Glutamatergic neuron (in vitro differentiated cells): Measurements from ENCODE around the gene ZNF606. TPM values are rescaled to one million over a fixed set of nuclear protein-coding genes. Genes with fewer than 3 reads are reported as not detected.
"Not testable (repeated sequence)": the region's sequence is repeated elsewhere in the genome, so short reads cannot be mapped to it uniquely, and the experiment has no call there.

ENCODE experiments used
- DNase-seq: peaks from one replicate; pipeline ENCODE4 v3.0.0; 2022
- H3K27ac Mint-ChIP-seq: one replicate; pipeline ENCODE4 v1.8.0; 2020; ENCODE audit warnings: mild to moderate bottlenecking, mixed read lengths, inconsistent platforms; ENCODE audit not compliant: unreplicated experiment
- H3K27me3 Mint-ChIP-seq: one replicate; pipeline ENCODE4 v1.8.0; 2020; ENCODE audit warnings: mild to moderate bottlenecking, moderate library complexity, mixed read lengths, inconsistent platforms; ENCODE audit not compliant: unreplicated experiment
- H3K36me3 Mint-ChIP-seq: one replicate; pipeline ENCODE4 v1.8.0; 2020; ENCODE audit warnings: mild to moderate bottlenecking, mixed read lengths, inconsistent platforms; ENCODE audit not compliant: unreplicated experiment
- H3K4me1 Mint-ChIP-seq: one replicate; pipeline ENCODE4 v1.8.0; 2020; ENCODE audit warnings: mild to moderate bottlenecking, low read depth, mixed read lengths, inconsistent platforms; ENCODE audit not compliant: unreplicated experiment
- H3K4me3 Mint-ChIP-seq: one replicate; pipeline ENCODE4 v1.8.0; 2020; ENCODE audit warnings: mild to moderate bottlenecking, mixed read lengths, inconsistent platforms; ENCODE audit not compliant: unreplicated experiment
- H3K9me3 Mint-ChIP-seq: one replicate; pipeline ENCODE4 v1.8.0; 2020; ENCODE audit warnings: mild to moderate bottlenecking, moderate library complexity, mixed read lengths, inconsistent platforms; ENCODE audit not compliant: unreplicated experiment
- CTCF ChIP-seq: fragments of 200-600 bp; sonication (generic); IDR thresholded peaks from one replicate; pipeline ENCODE4 v1.5.0; 2021; ENCODE audit not compliant: partially characterized antibody, unreplicated experiment
- total RNA-seq: library from RNA; stranded (reverse); fragmentation: NEBNext Ultra II Directional; extraction: Animal tissue kit (Norgen Biotek cat#: 25700); gene quantifications from one replicate; pipeline ENCODE4 v1.2.1, GENCODE V29; 2021; ENCODE audit not compliant: unreplicated experiment

ZNF606 gene
- total RNA-seq, 1 donor from 2014 or later, result 58.2 TPM

- Mint-ChIP-seq H3K27ac (no peak overlapping the region), H3K27me3 (peaks cover 15% of the 10 kb centered on the region), H3K4me1 (no peaks in the 10 kb centered on the region), H3K9me3 (peaks cover 31% of the 10 kb centered on the region), H3K4me3 (peak overlapping the region; percentile 42), H3K36me3 (peaks cover 35% of the 10 kb centered on the region)
- no peak for DNase-seq
- TF ChIP-seq CTCF, result no peak
Measured at GRCh38 chr19:58010507-58010906, 7.9 kb upstream of the ZNF606 start.

- peaks cover 32% of the 10 kb centered on the region for H3K9me3 Mint-ChIP-seq
- peak overlapping the region; percentile 55 for H3K27ac Mint-ChIP-seq
- peak overlapping the region; percentile 79 for H3K4me3 Mint-ChIP-seq
- peaks cover 15% of the 10 kb centered on the region for H3K27me3 Mint-ChIP-seq
- peaks cover 42% of the 10 kb centered on the region for H3K36me3 Mint-ChIP-seq
- H3K4me1 Mint-ChIP-seq, result no peaks in the 10 kb centered on the region
- peak; percentile 88 for DNase-seq
- TF ChIP-seq CTCF, result no peak
Measured at GRCh38 chr19:58009666-58010301, 7.2 kb upstream of the ZNF606 start.

GRCh38 chr19:58009301-58009665, 6.7 kb upstream of the ZNF606 start:
- Mint-ChIP-seq H3K27ac (no peak overlapping the region), H3K36me3 (peaks cover 47% of the 10 kb centered on the region), H3K4me3 (peak overlapping the region; percentile 79), H3K4me1 (peaks cover 3% of the 10 kb centered on the region), H3K9me3 (peaks cover 37% of the 10 kb centered on the region), H3K27me3 (peaks cover 20% of the 10 kb centered on the region)
- DNase-seq, result no peak
- no peak for TF ChIP-seq CTCF

- DNase-seq, H3K27ac Mint-ChIP-seq, H3K4me1 Mint-ChIP-seq: not testable (repeated sequence)
- peak overlapping the region; percentile 79 for H3K4me3 Mint-ChIP-seq
- H3K36me3 Mint-ChIP-seq, result peaks cover 51% of the 10 kb centered on the region
- peaks cover 23% of the 10 kb centered on the region for H3K27me3 Mint-ChIP-seq
- peaks cover 41% of the 10 kb centered on the region for H3K9me3 Mint-ChIP-seq
Measured at GRCh38 chr19:58008877-58009276, 6.3 kb upstream of the ZNF606 start.

- TF ChIP-seq CTCF, result no peak
- Mint-ChIP-seq H3K4me3 (no peak overlapping the region), H3K36me3 (peaks cover 53% of the 10 kb centered on the region), H3K27me3 (peaks cover 18% of the 10 kb centered on the region), H3K9me3 (peaks cover 39% of the 10 kb centered on the region), H3K27ac (no peak overlapping the region), H3K4me1 (peaks cover 3% of the 10 kb centered on the region)
- DNase-seq, result no peak
Measured at GRCh38 chr19:58007285-58007684, 4.7 kb upstream of the ZNF606 start.
